Colonic mucosa (tissue), 4 donors: ENCODE results near the gene TGM6. TPM values are rescaled to one million over a fixed set of nuclear protein-coding genes. Genes with fewer than 3 reads are reported as not detected.

Experiments
- DNase-seq: peaks from one replicate; pipeline ENCODE4 v3.0.0-alpha.2; 2020
- H3K27ac ChIP-seq: fragments of 200-600 bp; one replicate; pipeline ENCODE4 v1.8.0; 2021
- H3K27me3 ChIP-seq: fragments of 200-600 bp; one replicate; pipeline ENCODE4 v1.8.0; 2021
- H3K36me3 ChIP-seq: fragments of 200-600 bp; one replicate; pipeline ENCODE4 v1.8.0; 2021
- H3K4me1 ChIP-seq: fragments of 200-600 bp; one replicate; pipeline ENCODE4 v1.8.0; 2021; ENCODE audit warnings: mild to moderate bottlenecking
- H3K4me3 ChIP-seq: fragments of 200-600 bp; one replicate; pipeline ENCODE4 v1.8.0; 2021
- H3K9ac ChIP-seq, 2 donors: one replicate each; pipeline ENCODE4 v1.7.0; 2013; ENCODE audit warnings: control low read depth in 2 of 2, low read depth in 2 of 2, low read length in 2 of 2
- H3K9me3 ChIP-seq: fragments of 200-600 bp; one replicate; pipeline ENCODE4 v1.8.0; 2021
- CTCF ChIP-seq: fragments of 200-600 bp; IDR thresholded peaks from one replicate; pipeline ENCODE4 v1.8.0; 2022; ENCODE audit warnings: antibody characterized with exemption, mild to moderate bottlenecking
- intact Hi-C: fragments of 100-400 bp; cut with DNase I; formaldehyde crosslinking; loops from one replicate; pipeline ENCODE4 v1.14.1; 2022
- total RNA-seq, 2 donors: library from RNA; stranded (reverse); fragmentation: NEBNext Ultra II Directional in 1 of 2; extraction: Animal tissue kit (Norgen Biotek cat#: 25700) in 1 of 2; gene quantifications; one replicate each; pipeline ENCODE4 v1.2.1, GENCODE V29; 2021
- donor health status: healthy.
- donor health status: DM: no; HTN: no; CAD: no.
- donor health status: DM: no; HTN: no; CAD: no.

The TGM6 gene
- total RNA-seq, 2 donors from 2014 or later: not detected

- no peak overlapping the region for H3K9ac ChIP-seq
- no peak for TF ChIP-seq CTCF
- no peak for DNase-seq
- no peaks in the 10 kb centered on the region for H3K27me3 ChIP-seq
- H3K9me3 ChIP-seq: no peaks in the 10 kb centered on the region
- intact Hi-C loops: no loop called here
- H3K4me3 ChIP-seq: no peak overlapping the region
- peaks cover 18% of the 10 kb centered on the region for H3K36me3 ChIP-seq
- H3K27ac ChIP-seq: no peak overlapping the region
- no peaks in the 10 kb centered on the region for H3K4me1 ChIP-seq
Observed at GRCh38 chr20:2460752-2461424, 80.2 kb downstream of the TGM6 start.

- intact Hi-C loops: no loop called here
- Histone ChIP-seq H3K9ac (no peak overlapping the region), H3K9me3 (no peaks in the 10 kb centered on the region), H3K27me3 (no peaks in the 10 kb centered on the region), H3K4me1 (no peaks in the 10 kb centered on the region), H3K27ac (no peak overlapping the region), H3K4me3 (no peak overlapping the region), H3K36me3 (peaks cover 18% of the 10 kb centered on the region)
- TF ChIP-seq CTCF: no peak
- DNase-seq: no peak
Observed at GRCh38 chr20:2462484-2462883, 81.8 kb downstream of the TGM6 start.

GRCh38 chr20:2463616-2464365 lies 83.1 kb downstream of the TGM6 start:
- H3K4me1 ChIP-seq: peaks cover 3% of the 10 kb centered on the region
- DNase-seq: no peak
- H3K9me3 ChIP-seq: no peaks in the 10 kb centered on the region
- intact Hi-C loops: no loop called here
- H3K4me3 ChIP-seq: no peak overlapping the region
- peaks cover 18% of the 10 kb centered on the region for H3K36me3 ChIP-seq
- no peaks in the 10 kb centered on the region for H3K27me3 ChIP-seq
- no peak for TF ChIP-seq CTCF
- no peak overlapping the region for H3K27ac ChIP-seq
- no peak overlapping the region for H3K9ac ChIP-seq

- Histone ChIP-seq H3K27me3 (no peaks in the 10 kb centered on the region), H3K4me3 (no peak overlapping the region), H3K9ac (no peak overlapping the region), H3K4me1 (peaks cover 7% of the 10 kb centered on the region), H3K36me3 (peaks cover 18% of the 10 kb centered on the region), H3K27ac (no peak overlapping the region), H3K9me3 (no peaks in the 10 kb centered on the region)
- TF ChIP-seq CTCF: no peak
- no peak for DNase-seq
- intact Hi-C loops: no loop called here
Observed at GRCh38 chr20:2465100-2465499, 84.4 kb downstream of the TGM6 start.

GRCh38 chr20:2467412-2467811 lies 86.7 kb downstream of the TGM6 start:
- no peaks in the 10 kb centered on the region for H3K27me3 ChIP-seq
- no peak for DNase-seq
- no peaks in the 10 kb centered on the region for H3K9me3 ChIP-seq
- H3K4me3 ChIP-seq: no peak overlapping the region
- H3K4me1 ChIP-seq: peaks cover 7% of the 10 kb centered on the region
- TF ChIP-seq CTCF: no peak
- H3K36me3 ChIP-seq: peaks cover 11% of the 10 kb centered on the region
- H3K9ac ChIP-seq: no peak overlapping the region
- intact Hi-C loops: no loop called here
- no peak overlapping the region for H3K27ac ChIP-seq
